K562 (cell line): ENCODE measurements around the gene CEMIP2. TPM values are rescaled to one million over a fixed set of nuclear protein-coding genes. Genes with fewer than 3 reads are reported as not detected.

ENCODE experiments used
- ATAC-seq: fragments of 200-7000 bp; cut with Tn5 transposase; 3 replicates; pipeline ENCODE4 v1.9.1; 2020; ENCODE audit warnings: moderate library complexity
- BruUV-seq: library from RNA; stranded (reverse); fragments of 400-500 nt; replicated peaks from 2 replicates; lab custom pipeline; 2021; lab: Mats Ljungman, UMichigan
- CTCF ChIA-PET: fragments of 300-600 bp; formaldehyde crosslinking; extraction: SDS; loops from one replicate; lab custom pipeline; 2021; ENCODE audit warnings: low intra/inter-chr PET ratio; lab: Yijun Ruan, JAX
- POLR2A ChIA-PET: fragments of 300-600, 350-650 bp; sonication (Branson Sonifier 250); formaldehyde crosslinking; extraction: SDS; loops from one replicate; lab custom pipeline; 2021; ENCODE audit warnings: antibody characterized with exemption, inconsistent platforms; lab: Yijun Ruan, JAX
- DNase-seq, 4 experiments: peaks; one replicate each; pipeline versions ENCODE4 v3.0.0 to v3.0.0-alpha.2; 2011 to 2018; ENCODE audit warnings: low spot score in 3 of 4, mixed read lengths in 3 of 4; ENCODE audit errors: extremely low read depth in 1 of 4
- FAIRE-seq: peaks from 2 replicates; lab custom pipeline; 2011; peaks lifted over from hg19 to GRCh38; lab: Jason Lieb, UNC
- H2AFZ ChIP-seq: 2 replicates; pipeline ENCODE4 v1.6.0; 2011; ENCODE audit warnings: low read depth, low read length, control low read depth, inconsistent platforms
- H3K27ac ChIP-seq: fragments of 200-600 bp; 3 replicates; pipeline ENCODE4 v1.8.0; 2011; ENCODE audit warnings: low read depth, mild to moderate bottlenecking, control low read depth, inconsistent platforms, low read length, moderate library complexity, mixed read lengths; ENCODE audit errors: extremely low read depth
- H3K27me3 ChIP-seq, 2 experiments: fragments of 300-600 bp in 1 of 2; 2 replicates in 1 of 2; 3 replicates in 1 of 2; pipeline versions ENCODE4 v1.6.0 to v1.8.0; 2011; ENCODE audit warnings: inconsistent platforms in 2 of 2, low read length in 2 of 2, mild to moderate bottlenecking in 1 of 2, mixed read lengths in 1 of 2, moderate library complexity in 1 of 2; ENCODE audit not compliant: control insufficient read depth in 2 of 2, insufficient read depth in 2 of 2
- H3K36me3 ChIP-seq: fragments of 300-600 bp; 3 replicates; pipeline ENCODE4 v1.8.0; 2011; ENCODE audit warnings: mild to moderate bottlenecking, low read length, inconsistent platforms; ENCODE audit not compliant: control insufficient read depth, insufficient read depth
- H3K4me1 ChIP-seq, 2 experiments: fragments of 200-600 bp in 1 of 2; replicated peaks in 1 of 2; 2 replicates in 1 of 2; 3 replicates in 1 of 2; pipeline versions ENCODE4 v1.5.1 to v1.8.0; 2011; ENCODE audit warnings: inconsistent platforms in 2 of 2, low read length in 2 of 2, mild to moderate bottlenecking in 1 of 2, mixed read lengths in 1 of 2, moderate library complexity in 1 of 2; ENCODE audit not compliant: control insufficient read depth in 2 of 2, insufficient read depth in 2 of 2
- H3K4me2 ChIP-seq: 2 replicates; pipeline ENCODE4 v1.6.1; 2011; ENCODE audit warnings: low read length, control low read depth, inconsistent platforms, mixed read lengths; ENCODE audit not compliant: insufficient read depth
- H3K4me3 ChIP-seq: fragments of 200-600 bp; sonication (generic), shearing (Covaris generic); 2 replicates; pipeline ENCODE4 v1.5.1; 2016; ENCODE audit warnings: control low read depth, inconsistent platforms
- H3K79me2 ChIP-seq: fragments of 200-600 bp; 3 replicates; pipeline ENCODE4 v1.8.0; 2011; ENCODE audit warnings: low read length, inconsistent platforms; ENCODE audit not compliant: control insufficient read depth, insufficient read depth
- H3K9ac ChIP-seq, 2 experiments: 2 replicates each; pipeline versions ENCODE4 v1.6.0 to v1.6.1; 2011; ENCODE audit warnings: low read depth in 2 of 2, low read length in 2 of 2, control low read depth in 1 of 2, inconsistent platforms in 1 of 2, mild to moderate bottlenecking in 1 of 2, mixed read lengths in 1 of 2; ENCODE audit not compliant: insufficient read depth in 1 of 2
- H3K9me1 ChIP-seq: one replicate; pipeline ENCODE4 v1.6.0; 2011; ENCODE audit warnings: inconsistent platforms, mild to moderate bottlenecking, low read length, moderate library complexity; ENCODE audit not compliant: control insufficient read depth, insufficient read depth
- H3K9me3 ChIP-seq: replicated peaks from 2 replicates; pipeline ENCODE4 v1.5.1; 2011; ENCODE audit warnings: low read depth, low read length, inconsistent platforms; ENCODE audit not compliant: control insufficient read depth, insufficient read depth
- H4K20me1 ChIP-seq: replicated peaks from 2 replicates; pipeline ENCODE4 v1.6.1; 2011; ENCODE audit warnings: low read length, inconsistent platforms, mixed read lengths; ENCODE audit not compliant: control insufficient read depth, insufficient read depth
- ARID1B ChIP-seq: fragments of 450-650 bp; IDR thresholded peaks from 2 replicates; pipeline ENCODE4 v1.6.1; 2016; ENCODE audit warnings: antibody characterized with exemption, mild to moderate bottlenecking, inconsistent platforms
- DACH1 ChIP-seq: fragments of 450-650 bp; IDR thresholded peaks from 2 replicates; pipeline ENCODE4 v1.6.1; 2018; ENCODE audit not compliant: partially characterized antibody
- DPF2 ChIP-seq: fragments of 450-650 bp; IDR thresholded peaks from 2 replicates; pipeline ENCODE4 v1.6.1; 2016
- FOSL1 ChIP-seq: fragments of 200-800 bp; sonication (Bioruptor generic); conservative IDR thresholded peaks from 2 replicates; pipeline ENCODE4 v1.6.1; 2016; ENCODE audit warnings: missing genetic modification characterization, missing compliant biosample characterization
- FOXA3 ChIP-seq, 2 experiments: fragments of 450-650 bp in 1 of 2; sonication (generic) in 1 of 2; formaldehyde crosslinking; IDR thresholded peaks in 1 of 2; conservative IDR thresholded peaks in 1 of 2; 2 replicates each; pipeline versions ENCODE4 v1.4.0 to v1.8.0; 2020 to 2022; ENCODE audit warnings: mild to moderate bottlenecking in 2 of 2, missing genetic modification reagents in 1 of 2
- FOXK2 ChIP-seq, 2 experiments: fragments of 450-650 bp; IDR thresholded peaks in 1 of 2; conservative IDR thresholded peaks in 1 of 2; 2 replicates each; pipeline ENCODE4 v1.6.1; 2016; ENCODE audit warnings: low read depth in 2 of 2, mild to moderate bottlenecking in 1 of 2
- HDAC3 ChIP-seq: fragments of 450-650 bp; IDR thresholded peaks from 2 replicates; pipeline ENCODE4 v1.6.1; 2018; ENCODE audit warnings: borderline replicate concordance, mild to moderate bottlenecking, moderate library complexity; ENCODE audit not compliant: partially characterized antibody
- JUN ChIP-seq, 2 experiments: sonication (generic) in 1 of 2; formaldehyde crosslinking in 1 of 2; IDR thresholded peaks; 2 replicates each; pipeline versions ENCODE4 v1.6.1 to v1.8.0; 2012 to 2022; ENCODE audit warnings: borderline replicate concordance in 2 of 2, mild to moderate bottlenecking in 2 of 2, improper control_type of control experiment in 1 of 2, low read depth in 1 of 2, low read length in 1 of 2, missing genetic modification reagents in 1 of 2
- JUND ChIP-seq, 2 experiments: IDR thresholded peaks; 2 replicates in 1 of 2; 3 replicates in 1 of 2; pipeline ENCODE4 v1.6.1; 2011; ENCODE audit warnings: borderline replicate concordance in 2 of 2, low read depth in 2 of 2, low read length in 2 of 2, improper control_type of control experiment in 1 of 2, missing biosample characterization in 1 of 2, missing genetic modification characterization in 1 of 2, missing genetic modification reagents in 1 of 2
- KLF16 ChIP-seq: IDR thresholded peaks from 2 replicates; pipeline ENCODE4 v1.6.1; 2016; ENCODE audit warnings: antibody characterized with exemption
- NFIC ChIP-seq: fragments of 450-650 bp; IDR thresholded peaks from 2 replicates; pipeline ENCODE4 v1.6.1; 2017; ENCODE audit warnings: mild to moderate bottlenecking, inconsistent platforms
- RCOR1 ChIP-seq, 2 experiments: IDR thresholded peaks; 2 replicates each; pipeline ENCODE4 v1.6.1; 2012; ENCODE audit warnings: low read depth in 2 of 2, low read length in 2 of 2, borderline replicate concordance in 1 of 2, improper control_type of control experiment in 1 of 2
- SMAD3 ChIP-seq: fragments of 450-650 bp; formaldehyde crosslinking; conservative IDR thresholded peaks from 2 replicates; pipeline ENCODE4 v1.4.0; 2020; ENCODE audit warnings: mild to moderate bottlenecking
- SMARCA4 ChIP-seq: fragments of 450-650 bp; IDR thresholded peaks from 2 replicates; pipeline ENCODE4 v1.6.1; 2016
- SMARCE1 ChIP-seq: fragments of 450-650 bp; IDR thresholded peaks from 2 replicates; pipeline ENCODE4 v1.7.1; 2016; ENCODE audit warnings: mild to moderate bottlenecking
- SOX6 ChIP-seq: fragments of 450-650 bp; IDR thresholded peaks from 2 replicates; pipeline ENCODE4 v1.6.1; 2014; ENCODE audit warnings: mild to moderate bottlenecking
- ZNF12 ChIP-seq: sonication (generic); formaldehyde crosslinking; IDR thresholded peaks from 2 replicates; pipeline ENCODE4 v1.4.0; 2020; ENCODE audit warnings: mild to moderate bottlenecking, missing genetic modification reagents
- ZNF436 ChIP-seq: fragments of 250-450, 450-650 bp; sonication (Bioruptor Pico); formaldehyde crosslinking; IDR thresholded peaks from 2 replicates; pipeline ENCODE4 v1.7.0; 2020; ENCODE audit warnings: mild to moderate bottlenecking
- ZNF583 ChIP-seq: fragments of 250-450 bp; sonication (Bioruptor Pico); IDR thresholded peaks from 2 replicates; pipeline ENCODE4 v1.4.0; 2020
- WGBS: fragments of 100-300 bp; shearing (Covaris generic); methylation state at CpG from one replicate; pipeline ENCODE4 v1.1.6; 2016; ENCODE audit warnings: low coverage, mixed read lengths; ENCODE audit not compliant: insufficient coverage; ENCODE audit errors: missing lambda C conversion rate; 5-methylcytosine and 5-hydroxymethylcytosine counted together
- in situ Hi-C: fragments of 300-500 bp; cut with MboI; formaldehyde crosslinking; loops from 4 replicates; pipeline ENCODE4 v1.15.0; 2018; ENCODE audit warnings: inconsistent platforms, mixed read lengths
- intact Hi-C: fragments of 100-400 bp; cut with micrococcal nuclease; formaldehyde crosslinking; loops from 2 replicates; pipeline ENCODE4 v1.14.2; 2022
- polyA plus RNA-seq, 8 experiments: library from polyadenylated mRNA; depleted of rRNA in 4 of 8; stranded (reverse) in 5 of 8; unstranded in 3 of 8; fragments of >200 nt; fragmentation: Nextera tagmentation in 2 of 8; fragmentation: Illumina TruSeq in 1 of 8; extraction: Ambion mirVana in 2 of 8; extraction: Trizol in 1 of 8; gene quantifications; 2 replicates each; pipeline versions ENCODE4 v1.2.1 to v1.2.3, GENCODE V29; 2011 to 2014; ENCODE audit warnings: inconsistent platforms in 1 of 8, missing spikeins in 1 of 8
- total RNA-seq, 7 experiments: library from RNA; depleted of rRNA in 6 of 7; stranded (reverse); fragments of >200 nt in 6 of 7; fragmentation: Illumina TruSeq in 2 of 7; extraction: Trizol in 2 of 7; gene quantifications; 2 replicates each; pipeline versions ENCODE4 v1.2.1 to v1.2.3, GENCODE V29; 2011 to 2021; ENCODE audit warnings: low replicate concordance in 1 of 7
- TF ChIP-seq, protein P1 (sequence below): IDR thresholded peaks from 2 replicates; pipeline ENCODE4 v1.6.1; 2012; ENCODE audit warnings: low read depth, low read length, improper control_type of control experiment, borderline replicate concordance
- TF ChIP-seq, protein P2 (sequence below), 2 experiments: fragments of 450-650 bp in 1 of 2; sonication (generic) in 1 of 2; formaldehyde crosslinking in 1 of 2; IDR thresholded peaks in 1 of 2; conservative IDR thresholded peaks in 1 of 2; 2 replicates each; pipeline versions ENCODE4 v1.6.1 to v1.8.1; 2016 to 2023; ENCODE audit warnings: mild to moderate bottlenecking in 2 of 2, moderate library complexity in 2 of 2, inconsistent platforms in 1 of 2, missing genetic modification reagents in 1 of 2

CEMIP2 gene
- total and polyA plus RNA-seq, 9 of the 15 experiments (the other 6 are each of a cell fraction or from before 2014, with no cell fraction given) = 5.4 to 29.9 (median 14.2) TPM

DNA sequence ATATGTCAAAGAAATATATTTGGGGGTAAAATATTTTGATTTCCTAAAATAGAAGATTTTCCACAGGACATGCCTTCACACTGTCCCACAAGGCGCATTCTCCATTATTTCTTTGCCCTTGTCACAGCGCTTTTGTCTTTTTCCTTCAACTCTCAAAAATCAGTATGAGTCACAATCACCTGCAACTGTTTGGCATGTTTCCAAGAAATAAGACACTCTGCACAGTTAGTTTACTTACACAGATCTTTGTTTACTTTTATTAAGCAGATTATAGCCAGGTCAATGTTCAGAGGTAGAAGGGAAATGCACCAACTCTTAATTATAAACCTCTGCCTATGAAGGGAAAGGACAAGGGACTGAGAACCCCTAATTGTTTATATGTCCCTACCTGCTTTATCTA, 9.5 kb downstream of the CEMIP2 start:
- Histone ChIP-seq H3K27ac (no peak overlapping the region), H3K27me3 (no peaks in the 10 kb centered on the region), H3K4me1 (peaks cover 0 to 12% of the 10 kb centered on the region in 2 experiments; a peak in 4 of 5 replicates), H3K79me2 (peaks cover 84% of the 10 kb centered on the region), H3K9me1 (no peaks in the 10 kb centered on the region), H3K4me2 (no peak overlapping the region), H3K9me3 (no peaks in the 10 kb centered on the region; the same call in 1 of the 2 replicates), H2AFZ (no peak overlapping the region), H3K9ac (no peak overlapping the region), H3K36me3 (no peaks in the 10 kb centered on the region), H4K20me1 (no peaks in the 10 kb centered on the region), H3K4me3 (no peak overlapping the region)
- POLR2A ChIA-PET = no interaction called here
- DNase-seq (peak; percentile 21 to 57 (median 26)), FAIRE-seq (peak; percentile 79), ATAC-seq (peak; percentile 28; the same call in 2 of the 3 replicates)
- 15% methylated on average over 2 of the region's 2 CpGs for WGBS
- in situ Hi-C loops = no loop called here
- intact Hi-C loops = no loop called here
- CTCF ChIA-PET = no interaction called here
- BruUV-seq = no TSS peak
- TF ChIP-seq SMARCA4 (peak; percentile 56), DPF2 (peak; percentile 51; the same call in 1 of the 2 replicates), HDAC3 (no peak), ZNF436 (no peak), ZNF583 (CRISPR knock-in tag) (no peak), DACH1 (peak; percentile 9), ARID1B (peak; percentile 38), NFIC (peak; percentile 96), SMARCE1 (peak; percentile 73; the same call in 1 of the 2 replicates), JUND (IDR thresholded peaks at IDR 0.05; ENCODE audit: borderline replicate concordance, low read depth, low read length) (peak; percentile 90), JUND (tag; IDR thresholded peaks at IDR 0.05; ENCODE audit: borderline replicate concordance, low read depth, low read length) (peak; percentile 85; the same call in 2 of the 3 replicates), SOX6 (peak; percentile 67), JUN (IDR thresholded peaks at IDR 0.05; ENCODE audit: borderline replicate concordance, low read depth, low read length) (peak; percentile 72), JUN (CRISPR knock-in tag; IDR thresholded peaks at IDR 0.05; ENCODE audit: borderline replicate concordance) (no peak), FOXA3 (CRISPR knock-in tag; conservative IDR thresholded peaks at IDR 0.05 in 1 of 2, IDR thresholded peaks at IDR 0.05 in 1 of 2) (0 out of 4 replicates have a peak, but pooled peaks of 1 of the 2 experiments have one; percentile 25), FOXK2 (conservative IDR thresholded peaks at IDR 0.05 in 1 of 2, IDR thresholded peaks at IDR 0.05 in 1 of 2; ENCODE audit: low read depth in 2 of 2) (peak in 1 of 2 experiments; percentile 45; a peak in 2 of 4 replicates), RCOR1 (IDR thresholded peaks at IDR 0.05; ENCODE audit: borderline replicate concordance in 1 of 2, low read depth in 2 of 2, low read length in 2 of 2) (peak in 1 of 2 experiments; percentile 41; a peak in 1 of 4 replicates), FOSL1 (peak; percentile 82), KLF16 (no peak), ZNF12 (CRISPR knock-in tag) (no peak), SMAD3 (no peak)
- TF ChIP-seq, protein P1, sequence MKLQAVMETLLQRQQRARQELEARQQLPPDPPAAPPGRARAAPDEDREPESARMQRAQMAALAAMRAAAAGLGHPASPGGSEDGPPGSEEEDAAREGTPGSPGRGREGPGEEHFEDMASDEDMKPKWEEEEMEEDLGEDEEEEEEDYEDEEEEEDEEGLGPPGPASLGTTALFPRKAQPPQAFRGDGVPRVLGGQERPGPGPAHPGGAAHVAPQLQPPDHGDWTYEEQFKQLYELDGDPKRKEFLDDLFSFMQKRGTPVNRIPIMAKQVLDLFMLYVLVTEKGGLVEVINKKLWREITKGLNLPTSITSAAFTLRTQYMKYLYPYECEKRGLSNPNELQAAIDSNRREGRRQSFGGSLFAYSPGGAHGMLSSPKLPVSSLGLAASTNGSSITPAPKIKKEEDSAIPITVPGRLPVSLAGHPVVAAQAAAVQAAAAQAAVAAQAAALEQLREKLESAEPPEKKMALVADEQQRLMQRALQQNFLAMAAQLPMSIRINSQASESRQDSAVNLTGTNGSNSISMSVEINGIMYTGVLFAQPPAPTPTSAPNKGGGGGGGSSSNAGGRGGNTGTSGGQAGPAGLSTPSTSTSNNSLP = 0 out of 2 replicates have a peak, but pooled peaks have one; percentile 31
- TF ChIP-seq, protein P2, sequence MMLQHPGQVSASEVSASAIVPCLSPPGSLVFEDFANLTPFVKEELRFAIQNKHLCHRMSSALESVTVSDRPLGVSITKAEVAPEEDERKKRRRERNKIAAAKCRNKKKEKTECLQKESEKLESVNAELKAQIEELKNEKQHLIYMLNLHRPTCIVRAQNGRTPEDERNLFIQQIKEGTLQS (IDR thresholded peaks at IDR 0.05) = peak; percentile 78
- TF ChIP-seq, protein P2 (CRISPR knock-in tag; conservative IDR thresholded peaks at IDR 0.05) = no peak
